Keratinocyte (primary cell): ENCODE data around the gene SH2B3. TPM values are rescaled to one million over a fixed set of nuclear protein-coding genes. Genes with fewer than 3 reads are reported as not detected.

Experiments
- DNase-seq: peaks from one replicate; pipeline ENCODE4 v3.0.0-alpha.2; 2011; ENCODE audit warnings: low read depth, missing footprints, low spot score
- FAIRE-seq: peaks from 2 replicates; lab custom pipeline; 2011; peaks lifted over from hg19 to GRCh38; lab: Jason Lieb, UNC
- H2AFZ ChIP-seq: 2 replicates; pipeline ENCODE4 v1.6.0; 2012; ENCODE audit warnings: low read length, control low read depth, inconsistent platforms; ENCODE audit not compliant: control insufficient read depth
- H3K27ac ChIP-seq: 2 replicates; pipeline ENCODE4 v1.5.1; 2011; ENCODE audit warnings: low read length; ENCODE audit not compliant: control insufficient read depth, insufficient read depth
- H3K27me3 ChIP-seq: 3 replicates; pipeline ENCODE4 v1.6.0; 2011; ENCODE audit warnings: low read length; ENCODE audit not compliant: control insufficient read depth, insufficient read depth; ENCODE audit errors: extremely low read depth
- H3K36me3 ChIP-seq, 2 experiments: 2 replicates in 1 of 2; 3 replicates in 1 of 2; pipeline ENCODE4 v1.5.1; 2011; ENCODE audit warnings: low read length in 2 of 2, mild to moderate bottlenecking in 1 of 2; ENCODE audit not compliant: control insufficient read depth in 2 of 2, insufficient read depth in 2 of 2; ENCODE audit errors: extremely low read depth in 1 of 2
- H3K4me1 ChIP-seq: 3 replicates; pipeline ENCODE4 v1.5.1; 2011; ENCODE audit warnings: low read length; ENCODE audit not compliant: control insufficient read depth, insufficient read depth; ENCODE audit errors: extremely low read depth
- H3K4me2 ChIP-seq: 3 replicates; pipeline ENCODE4 v1.6.0; 2011; ENCODE audit warnings: low read depth, low read length; ENCODE audit not compliant: control insufficient read depth, insufficient read depth; ENCODE audit errors: extremely low read depth
- H3K4me3 ChIP-seq, 3 experiments: fragments of 200-600 bp in 1 of 3; sonication (generic) in 1 of 3; 2 replicates in 2 of 3; 3 replicates in 1 of 3; pipeline ENCODE4 v1.5.1; 2011 to 2016; ENCODE audit warnings: low read length in 3 of 3, mild to moderate bottlenecking in 3 of 3, control low read depth in 2 of 3, inconsistent platforms in 1 of 3, low read depth in 1 of 3, mixed read lengths in 1 of 3, mixed run types in 1 of 3, moderate library complexity in 1 of 3; ENCODE audit not compliant: control insufficient read depth in 2 of 3, insufficient read depth in 2 of 3; ENCODE audit errors: extremely low read depth in 1 of 3
- H3K79me2 ChIP-seq: 2 replicates; pipeline ENCODE4 v1.6.0; 2012; ENCODE audit warnings: low read length; ENCODE audit not compliant: control insufficient read depth, insufficient read depth
- H3K9ac ChIP-seq: 3 replicates; pipeline ENCODE4 v1.6.0; 2011; ENCODE audit warnings: low read length; ENCODE audit not compliant: control insufficient read depth, insufficient read depth; ENCODE audit errors: extremely low read depth
- H3K9me1 ChIP-seq: 3 replicates; pipeline ENCODE4 v1.6.0; 2011; ENCODE audit warnings: low read length; ENCODE audit not compliant: control insufficient read depth, insufficient read depth; ENCODE audit errors: extremely low read depth
- H3K9me3 ChIP-seq: 2 replicates; pipeline ENCODE4 v1.5.1; 2012; ENCODE audit warnings: low read depth, low read length; ENCODE audit not compliant: control insufficient read depth
- H4K20me1 ChIP-seq: 3 replicates; pipeline ENCODE4 v1.6.0; 2011; ENCODE audit warnings: low read length; ENCODE audit not compliant: control insufficient read depth, insufficient read depth; ENCODE audit errors: extremely low read depth
- CTCF ChIP-seq, 3 experiments: IDR thresholded peaks in 1 of 3; conservative IDR thresholded peaks in 1 of 3; optimal IDR thresholded peaks in 1 of 3; 2 replicates in 2 of 3; 3 replicates in 1 of 3; pipeline versions ENCODE3 to v1.5.1; 2011; ENCODE audit warnings: low read length in 3 of 3, mild to moderate bottlenecking in 3 of 3, moderate library complexity in 2 of 3, control low read depth in 1 of 3, inconsistent platforms in 1 of 3; ENCODE audit not compliant: insufficient read depth in 2 of 3; ENCODE audit errors: extremely low read depth in 1 of 3
- EZH2 ChIP-seq: IDR thresholded peaks from one replicate; pipeline ENCODE4 v1.6.1; 2012; ENCODE audit warnings: inconsistent platforms, mild to moderate bottlenecking, low read length, moderate library complexity
- dilution Hi-C: fragments of 300-500 bp; cut with MboI; formaldehyde crosslinking; loops from one replicate; pipeline ENCODE4 v1.7.0; 2020; ENCODE audit warnings: low sequenced_read_pairs; ENCODE audit not compliant: extremely low pct_ligation_motif_present
- polyA plus RNA-seq, 5 experiments: library from polyadenylated mRNA; depleted of rRNA in 3 of 5; stranded (reverse) in 3 of 5; stranded (forward) in 1 of 5; unstranded in 1 of 5; fragments of >200 nt; gene quantifications; 1 replicate in 1 of 5; 2 replicates in 3 of 5; 3 replicates in 1 of 5; pipeline versions ENCODE4 v1.2.1 to v1.2.3, GENCODE V29; 2011 to 2012; ENCODE audit warnings: missing spikeins in 2 of 5, low read depth in 1 of 5, low replicate concordance in 1 of 5

Gene SH2B3
- polyA plus RNA-seq, 1 donor (not counting 4 experiments of a cell fraction or from before 2014, with no cell fraction given) = 7.7 TPM

DNA sequence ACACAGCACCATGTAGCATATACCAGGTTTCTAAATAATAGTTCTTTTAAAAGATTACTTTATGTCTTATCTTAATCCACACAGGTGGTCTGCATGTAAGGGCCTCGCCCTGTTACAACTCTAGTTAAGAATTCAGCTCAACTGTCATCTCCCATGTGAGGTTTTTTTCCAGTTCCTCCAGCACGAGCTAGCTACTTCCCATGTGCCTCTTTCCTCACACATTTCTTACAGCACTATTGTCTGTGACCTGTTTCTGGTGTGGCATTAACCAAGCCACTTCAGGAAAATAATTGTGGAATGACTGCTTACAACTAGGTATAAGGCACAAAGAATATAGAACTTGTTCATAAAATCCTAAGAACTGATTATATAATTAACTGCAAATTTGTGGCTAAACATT lies 65.5 kb downstream of the SH2B3 start:
- peaks cover 5 to 15% of the 10 kb centered on the region in 2 experiments for H3K36me3 ChIP-seq

GRCh38 chr12:111482462-111482861 lies 76.7 kb downstream of the SH2B3 start:
- Histone ChIP-seq H4K20me1 (no peaks in the 10 kb centered on the region), H3K9ac (no peak overlapping the region), H3K9me1 (no peaks in the 10 kb centered on the region), H2AFZ (no peak overlapping the region), H3K27ac (no peak overlapping the region), H3K36me3 (peaks cover 16 to 18% of the 10 kb centered on the region in 2 experiments), H3K27me3 (no peaks in the 10 kb centered on the region), H3K4me2 (no peak overlapping the region), H3K9me3 (no peaks in the 10 kb centered on the region), H3K4me1 (no peaks in the 10 kb centered on the region), H3K4me3 (no peak overlapping the region), H3K79me2 (no peaks in the 10 kb centered on the region)
- DNase-seq (no peak), FAIRE-seq (no peak)
- dilution Hi-C loops = no loop called here
- TF ChIP-seq CTCF (optimal IDR thresholded peaks at IDR 0.05 in 1 of 3, IDR thresholded peaks at IDR 0.05 in 1 of 3, conservative IDR thresholded peaks at IDR 0.05 in 1 of 3; ENCODE audit: extremely low read depth in 1 of 3, insufficient read depth in 2 of 3, low read length in 3 of 3) = no peak
- no peak for TF ChIP-seq EZH2

More for the DNA sequence above, 65.5 kb downstream of the SH2B3 start:
- no peaks in the 10 kb centered on the region for H4K20me1 ChIP-seq
- H3K4me3 ChIP-seq = no peak overlapping the region
- no peaks in the 10 kb centered on the region for H3K27me3 ChIP-seq
- no peaks in the 10 kb centered on the region for H3K9me3 ChIP-seq
- H3K4me2 ChIP-seq = no peak overlapping the region
- FAIRE-seq = no peak
- DNase-seq = no peak
- no peak overlapping the region for H3K27ac ChIP-seq
- no peaks in the 10 kb centered on the region for H3K79me2 ChIP-seq
- no peak overlapping the region for H3K9ac ChIP-seq
- no peaks in the 10 kb centered on the region for H3K9me1 ChIP-seq
- TF ChIP-seq CTCF (optimal IDR thresholded peaks at IDR 0.05 in 1 of 3, IDR thresholded peaks at IDR 0.05 in 1 of 3, conservative IDR thresholded peaks at IDR 0.05 in 1 of 3; ENCODE audit: extremely low read depth in 1 of 3, insufficient read depth in 2 of 3, low read length in 3 of 3) (no peak), EZH2 (no peak)
- H2AFZ ChIP-seq = no peak overlapping the region
- dilution Hi-C loops = no loop called here
- H3K4me1 ChIP-seq = no peaks in the 10 kb centered on the region
